Stimulated activated CD4-positive, alpha-beta T cell treated with anti-CD3 and anti-CD28 coated beads, TNF-alpha, amount 100 ng/mL, for 48 hours (primary cell): ENCODE data around the gene ZNF346.

Source experiments
- DNase-seq, 3 donors: peaks; one replicate each; pipeline ENCODE4 v3.0.0-alpha.2; 2020; ENCODE audit warnings: low read depth in 3 of 3

Gene ZNF346

GRCh38 chr5:177117441-177118045 lies 95.0 kb downstream of the ZNF346 start:
- DNase-seq: no peak

DNA sequence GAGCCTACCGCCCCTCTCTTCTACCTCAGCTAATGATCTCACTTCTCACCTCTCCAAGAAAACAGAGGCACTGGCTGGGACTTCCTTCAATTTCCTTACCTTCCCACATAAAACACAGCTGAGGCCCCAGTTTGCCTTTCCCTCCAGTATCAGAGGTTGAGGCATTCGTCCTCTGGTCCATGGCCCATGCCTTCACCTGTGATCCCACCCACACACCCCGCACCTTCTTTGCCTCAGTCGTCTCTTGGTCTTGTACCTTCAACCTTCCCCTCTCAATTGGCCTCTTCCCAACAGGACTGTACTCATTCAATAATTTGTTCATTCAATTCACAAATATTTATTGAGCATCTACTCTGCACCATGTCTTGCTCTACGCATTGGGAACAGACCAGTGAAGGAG lies 100.1 kb downstream of the ZNF346 start:
- DNase-seq: no peak

- no peak for DNase-seq
Observed at GRCh38 chr5:177123789-177124485, 101.4 kb downstream of the ZNF346 start.

GRCh38 chr5:177124486-177124991 lies 102.0 kb downstream of the ZNF346 start:
- DNase-seq: no peak

DNA sequence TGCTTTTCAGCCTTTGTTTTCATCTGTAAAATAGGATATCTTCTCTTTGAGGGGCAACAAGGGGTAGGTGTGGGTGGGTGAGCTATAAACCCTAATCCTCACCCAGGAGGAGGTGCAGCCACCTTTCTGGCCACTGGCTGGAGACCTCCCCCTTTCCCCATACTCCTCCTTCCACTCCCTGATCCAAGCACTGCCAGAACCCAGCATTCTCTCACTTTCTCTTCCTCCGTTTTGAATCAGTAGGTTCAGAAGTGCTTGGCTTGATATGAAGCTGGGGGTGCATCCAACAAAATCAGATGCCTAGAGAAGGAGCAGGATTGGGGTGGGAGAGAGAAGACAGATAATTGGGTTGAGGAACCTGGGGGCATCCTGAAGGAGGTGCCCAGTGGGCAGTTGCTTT lies 104.3 kb downstream of the ZNF346 start:
- DNase-seq: no peak

DNA sequence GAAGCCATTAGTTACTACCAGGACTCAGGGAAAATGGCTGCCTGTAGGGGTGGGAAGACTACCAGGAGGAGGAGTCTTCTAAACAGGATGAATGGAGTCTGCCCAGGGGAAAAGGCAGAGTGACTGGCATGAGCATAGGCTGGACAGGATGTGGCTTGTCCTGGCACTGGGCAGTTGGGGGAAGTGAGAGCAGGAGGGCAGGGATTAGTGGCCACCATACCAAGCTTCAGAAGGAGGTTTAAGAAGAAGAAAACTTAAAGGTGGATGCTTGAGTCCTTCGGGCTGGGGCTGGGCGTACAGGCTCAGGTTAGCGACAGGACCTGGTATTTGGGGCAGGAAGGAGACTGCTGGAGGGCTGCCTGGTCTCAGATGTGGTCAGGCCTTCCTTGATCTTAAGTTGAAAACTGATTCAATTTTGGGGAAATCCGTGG lies 106.1 kb downstream of the ZNF346 start:
- DNase-seq: no peak

DNA sequence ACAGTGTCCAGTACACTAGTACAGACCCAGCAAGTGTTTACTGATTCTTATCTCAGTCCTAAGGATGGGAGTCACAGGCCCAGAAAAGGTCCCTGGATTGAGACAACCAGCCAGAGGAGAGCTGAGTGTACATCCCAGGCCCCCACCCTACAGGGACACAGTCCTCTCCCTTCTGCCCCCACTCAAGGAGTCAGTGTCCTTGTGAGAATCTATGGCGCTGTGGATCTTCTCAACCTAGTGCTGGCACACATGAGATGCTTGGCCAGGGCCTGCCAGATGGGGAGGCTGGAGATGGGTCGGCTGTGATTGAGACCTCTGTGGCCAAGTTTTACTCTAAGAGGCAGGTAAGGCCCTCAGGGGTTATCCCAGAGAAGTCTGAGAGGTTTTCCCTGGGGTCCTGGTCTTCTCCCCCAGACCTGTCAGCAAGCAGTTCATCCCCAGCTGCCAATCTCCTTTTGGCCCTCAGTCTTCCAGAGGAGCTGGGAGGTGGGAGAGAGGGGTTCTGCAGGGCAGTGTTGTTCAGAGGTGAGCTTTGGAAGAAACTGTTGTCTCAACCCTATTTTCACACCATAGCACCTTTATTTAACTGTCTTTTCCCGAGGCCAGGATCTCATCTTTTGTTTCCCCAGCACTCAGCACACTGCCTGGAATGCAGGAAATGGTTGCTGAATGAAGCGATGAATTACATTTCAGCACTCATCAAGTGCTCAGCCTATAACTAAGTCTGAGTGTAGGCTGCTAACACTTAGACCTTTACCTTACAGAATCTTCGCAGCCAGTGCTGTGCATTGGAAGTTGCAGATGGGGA lies 107.9 kb downstream of the ZNF346 start:
- no peak for DNase-seq
